NCI-H526 treated with DMSO at 0.1 percent for 48 hours (cell line): ENCODE results near the gene KLK10.

ENCODE experiments used
- DNase-seq: peaks from one replicate; lab custom pipeline; 2025; lab: John Stamatoyannopoulos, UW

Gene KLK10, protein sequence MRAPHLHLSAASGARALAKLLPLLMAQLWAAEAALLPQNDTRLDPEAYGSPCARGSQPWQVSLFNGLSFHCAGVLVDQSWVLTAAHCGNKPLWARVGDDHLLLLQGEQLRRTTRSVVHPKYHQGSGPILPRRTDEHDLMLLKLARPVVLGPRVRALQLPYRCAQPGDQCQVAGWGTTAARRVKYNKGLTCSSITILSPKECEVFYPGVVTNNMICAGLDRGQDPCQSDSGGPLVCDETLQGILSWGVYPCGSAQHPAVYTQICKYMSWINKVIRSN

GRCh38 chr19:51019544-51019925 is at the start of gene KLK10:
Gene KLK10, minus strand, starts transcription at chr19:51019709. Its CDS starts 579 bp downstream, at chr19:51019130.
- DNase-seq: no peak

DNA sequence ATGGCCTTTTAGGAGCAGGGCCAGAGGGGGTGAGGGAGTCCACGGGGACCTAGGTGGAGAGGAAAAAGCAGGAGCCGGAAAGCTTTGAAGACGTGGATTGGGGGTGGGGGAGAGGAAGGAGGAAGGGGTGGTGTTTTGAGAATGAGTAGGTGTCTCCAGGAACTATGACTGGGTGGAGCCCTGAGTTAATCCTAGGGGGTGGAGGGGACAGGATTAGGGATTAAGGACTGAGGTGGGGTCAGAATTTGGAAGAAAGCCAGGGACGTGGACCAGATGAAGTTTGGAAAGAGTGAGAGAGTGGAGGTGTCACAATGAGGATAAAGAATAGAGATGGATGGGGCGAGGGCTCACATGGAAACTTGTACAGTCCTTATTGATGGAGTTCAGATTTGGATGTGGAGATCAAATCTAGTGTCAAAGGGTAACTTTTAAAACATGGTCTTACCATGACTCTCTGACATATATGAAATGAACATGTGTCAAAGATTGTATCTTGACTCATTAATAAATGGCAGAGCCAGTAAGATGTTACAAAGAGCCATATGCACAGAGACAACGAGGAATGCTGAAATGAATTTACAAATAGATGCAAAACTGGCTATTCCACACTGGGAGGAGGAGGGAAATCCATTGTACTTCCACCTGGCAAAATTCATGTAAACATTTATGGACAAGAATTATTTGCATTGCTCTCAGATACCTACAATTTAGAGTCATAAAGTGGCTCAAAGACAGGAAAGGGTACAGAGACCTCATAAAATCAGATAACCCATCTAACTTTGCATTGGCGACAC is 47.1 kb upstream of the KLK10 start:
- DNase-seq: peak; percentile 95

- DNase-seq: no peak
Measured at GRCh38 chr19:51065221-51065960, 45.9 kb upstream of the KLK10 start.

GRCh38 chr19:51064534-51065220 is 45.2 kb upstream of the KLK10 start, which contains the start of gene KLK13:
Gene KLK13, minus strand, starts transcription at chr19:51065092. Its CDS starts 25 bp downstream, at chr19:51065067.
- no peak for DNase-seq

DNA sequence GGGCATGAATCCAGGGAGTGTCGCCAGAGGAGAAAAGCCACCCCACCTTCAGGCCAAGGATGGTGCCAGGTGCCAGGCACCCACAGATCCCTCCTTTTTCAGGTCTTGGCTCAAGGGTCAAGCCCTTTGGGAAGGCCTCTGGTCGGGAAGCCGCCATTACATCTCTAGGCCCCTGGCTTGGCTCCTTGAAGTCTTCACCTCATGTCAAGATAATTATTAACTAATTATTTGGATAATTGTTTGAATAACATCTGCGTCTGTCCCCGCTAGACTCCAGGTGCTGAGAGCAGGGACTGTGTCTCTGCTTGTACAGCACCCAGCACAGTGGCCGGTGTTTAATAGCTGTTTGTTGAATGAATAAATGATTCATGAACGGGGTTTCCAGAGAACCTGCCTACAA is 44.2 kb upstream of the KLK10 start:
- DNase-seq: no peak

DNA sequence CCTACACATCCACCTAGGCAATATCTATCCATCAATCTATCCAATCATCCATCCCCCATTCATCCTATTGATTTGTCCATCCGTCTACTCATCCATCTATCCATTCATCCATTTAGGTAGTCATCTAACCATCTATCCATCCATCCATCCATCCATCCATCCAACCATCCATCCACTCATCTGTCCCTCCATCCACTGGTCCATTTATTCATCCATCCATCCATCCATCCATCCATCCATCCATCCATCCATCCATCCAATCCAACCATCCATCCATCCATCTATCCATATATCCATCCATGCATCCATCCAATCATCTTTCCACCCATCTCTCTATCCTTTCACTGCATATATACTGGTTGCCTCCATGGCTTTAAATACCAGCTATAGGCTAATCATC is 41.5 kb upstream of the KLK10 start:
- no peak for DNase-seq

GRCh38 chr19:51060336-51060735 is 40.8 kb upstream of the KLK10 start:
- DNase-seq: no peak

- DNase-seq: no peak
Measured at GRCh38 chr19:51059715-51060114, 40.2 kb upstream of the KLK10 start.

- no peak for DNase-seq
Measured at GRCh38 chr19:51055866-51056265, 36.4 kb upstream of the KLK10 start.

DNA sequence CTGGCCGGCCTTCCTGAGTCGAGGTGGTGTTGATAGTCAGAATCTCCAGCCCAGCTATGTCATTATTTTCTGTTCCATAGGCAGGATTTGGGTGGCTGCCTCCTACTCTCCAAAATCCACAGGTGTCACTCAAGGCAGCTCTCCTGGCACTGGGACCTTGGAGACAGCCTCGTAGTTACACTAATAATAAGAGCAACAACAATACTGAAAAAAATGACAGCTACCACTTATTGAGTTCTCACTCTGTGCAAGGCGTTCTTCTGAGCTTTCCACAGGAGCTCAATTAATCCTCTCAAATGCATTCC is 27.5 kb upstream of the KLK10 start:
- no peak for DNase-seq

GRCh38 chr19:51044327-51044726 is 24.8 kb upstream of the KLK10 start:
- no peak for DNase-seq

DNA sequence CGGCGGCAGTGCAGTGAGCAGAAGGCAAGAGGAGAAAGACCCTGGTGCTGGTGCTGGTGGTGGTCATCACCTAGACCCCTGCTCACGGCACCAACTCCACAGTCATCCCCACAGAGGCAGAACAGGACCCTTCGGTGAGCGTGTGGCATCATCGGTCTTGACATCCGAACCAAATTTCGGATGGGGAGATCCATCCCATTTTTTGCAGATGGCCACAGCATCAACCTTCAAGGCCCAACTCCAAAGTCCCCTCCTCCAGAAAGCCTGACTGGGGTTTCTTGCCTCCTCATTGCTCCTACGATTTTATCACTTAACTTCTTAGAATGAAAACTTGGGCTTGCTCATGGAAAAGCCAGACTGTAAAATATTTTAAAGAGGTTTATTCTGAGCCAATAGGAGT is 24.0 kb upstream of the KLK10 start:
- DNase-seq: no peak

DNA sequence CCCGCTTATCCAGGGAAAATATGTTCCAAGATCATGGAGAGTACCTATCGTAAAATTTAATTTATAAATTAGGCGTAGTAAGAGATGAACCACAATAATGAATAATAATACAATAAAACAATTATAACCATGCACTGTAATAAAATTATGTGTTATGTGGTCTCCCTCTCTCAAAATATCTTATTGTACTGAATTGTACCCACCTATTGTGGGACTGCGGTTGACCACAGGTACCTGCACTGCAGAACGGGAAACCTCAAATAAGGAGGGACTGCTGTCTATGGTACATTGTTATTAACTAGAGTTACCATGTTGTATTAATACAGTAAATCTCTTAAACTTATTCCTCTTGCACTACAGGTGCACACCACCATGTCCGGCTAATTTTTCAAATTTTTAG is 20.6 kb upstream of the KLK10 start:
- no peak for DNase-seq

DNA sequence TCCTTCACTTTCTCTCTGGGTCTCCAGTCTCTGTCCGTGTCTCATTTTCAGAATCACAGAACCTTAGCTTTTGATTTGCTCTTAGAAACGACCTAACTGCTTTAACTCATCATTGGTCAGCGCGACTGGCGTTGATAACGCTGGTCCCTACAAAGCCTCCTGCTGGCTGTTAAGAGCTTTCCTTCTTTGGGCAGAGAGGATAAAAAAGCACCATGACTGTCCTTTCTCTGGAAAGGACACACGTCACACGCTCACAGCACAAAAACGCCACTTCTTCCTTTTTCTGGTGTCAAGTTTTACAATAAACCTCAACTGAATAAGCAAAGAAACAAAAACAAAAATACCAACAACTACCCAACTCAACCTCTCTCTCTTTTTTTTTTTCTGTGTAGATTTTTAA is 17.0 kb upstream of the KLK10 start:
- no peak for DNase-seq

DNA sequence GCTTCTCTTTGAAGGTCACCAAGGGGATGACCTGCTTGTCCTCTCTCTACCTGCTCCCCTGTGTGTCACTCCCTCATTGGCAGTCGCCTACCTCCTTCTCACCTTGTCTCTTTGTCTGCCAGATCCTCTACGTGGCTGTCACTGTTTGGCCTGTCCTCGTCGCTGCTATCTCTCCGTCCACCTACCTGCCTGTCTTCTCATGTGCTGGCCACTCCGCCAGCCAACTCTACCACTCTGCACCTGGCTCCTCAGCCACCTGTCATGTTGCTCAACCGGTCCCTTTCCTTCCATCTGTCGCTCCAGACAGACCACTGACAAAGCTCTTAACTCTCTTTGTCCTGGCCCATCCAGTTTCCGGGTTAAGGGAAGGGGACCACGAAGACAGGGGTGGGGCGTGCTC is 15.2 kb upstream of the KLK10 start, which contains the start of gene KLK12:
Gene KLK12 (minus strand): TSS at position 299 of the 400 bp plus-strand sequence. CDS start 381 bp downstream, outside the sequence.
- DNase-seq: no peak

- no peak for DNase-seq
Measured at GRCh38 chr19:51031880-51032225, 12.3 kb upstream of the KLK10 start.

- DNase-seq: no peak
Measured at GRCh38 chr19:51031220-51031879, 11.8 kb upstream of the KLK10 start.

DNA sequence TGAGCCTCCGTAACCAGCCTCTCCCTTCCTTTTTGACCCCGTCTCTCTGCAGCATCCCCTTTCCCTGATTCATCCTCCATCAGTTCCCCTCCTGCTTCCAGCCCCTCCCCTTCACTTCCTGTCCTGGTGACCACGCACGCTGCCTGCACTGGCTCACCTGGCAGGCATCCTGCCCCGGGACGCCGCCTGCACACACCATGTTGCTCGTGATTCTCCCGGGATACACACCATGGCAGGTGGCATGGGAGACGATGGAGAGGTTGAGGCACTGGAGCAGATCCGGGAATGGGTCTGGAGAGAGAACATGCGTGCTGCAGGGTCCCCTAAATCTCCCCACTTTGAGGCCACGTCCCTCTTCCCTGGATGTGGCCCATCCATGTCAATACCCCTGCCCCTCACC is 11.1 kb upstream of the KLK10 start:
- DNase-seq: no peak

- no peak for DNase-seq
Measured at GRCh38 chr19:51029718-51030117, 10.2 kb upstream of the KLK10 start.

- no peak for DNase-seq
Measured at GRCh38 chr19:51027873-51028272, 8.4 kb upstream of the KLK10 start.

DNA sequence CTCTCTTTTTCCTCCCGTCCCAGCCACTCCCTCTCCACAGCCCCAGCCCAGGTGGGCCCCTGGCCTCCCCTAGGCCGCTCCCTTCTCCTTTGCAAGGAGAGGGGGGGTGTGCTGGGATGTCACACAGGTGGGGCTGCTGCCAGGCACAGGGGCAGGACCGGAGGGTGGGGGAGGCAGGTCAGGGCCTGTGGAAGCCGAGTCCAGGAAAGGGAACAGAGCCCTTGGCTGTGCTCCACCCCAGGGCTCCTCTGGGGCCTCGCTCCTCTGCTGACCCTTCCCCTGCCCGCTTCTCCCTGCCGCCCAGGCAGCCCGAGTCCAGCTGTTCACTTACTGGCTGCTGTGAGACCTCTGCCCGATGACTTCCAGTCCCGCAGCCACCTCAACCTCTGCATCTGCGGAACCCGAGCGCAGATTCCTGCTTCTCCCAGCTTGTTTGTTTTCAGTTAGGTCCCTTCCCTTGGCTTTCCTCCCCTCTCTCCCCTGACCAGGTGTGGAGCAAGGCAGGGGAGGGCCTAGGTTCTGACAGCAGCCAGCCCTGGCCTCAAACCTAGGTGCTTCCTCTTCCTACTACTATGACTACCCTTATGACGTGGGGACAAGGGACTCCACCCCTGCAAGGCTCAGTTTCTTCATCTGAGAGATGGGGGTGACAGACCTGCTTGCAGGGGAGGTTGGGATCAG is 7.8 kb upstream of the KLK10 start:
- no peak for DNase-seq

GRCh38 chr19:51026554-51026831 is 7.0 kb upstream of the KLK10 start, which contains the start of gene KLK11:
Gene KLK11, minus strand, starts transcription at chr19:51026616. Its CDS starts 985 bp downstream, at chr19:51025631.
- no peak for DNase-seq
